Measurements from ENCODE around the gene HERC4.
"Not testable (repeated sequence)": the region's sequence is repeated elsewhere in the genome, so short reads cannot be mapped to it uniquely, and the experiment has no call there.

Gene HERC4

DNA sequence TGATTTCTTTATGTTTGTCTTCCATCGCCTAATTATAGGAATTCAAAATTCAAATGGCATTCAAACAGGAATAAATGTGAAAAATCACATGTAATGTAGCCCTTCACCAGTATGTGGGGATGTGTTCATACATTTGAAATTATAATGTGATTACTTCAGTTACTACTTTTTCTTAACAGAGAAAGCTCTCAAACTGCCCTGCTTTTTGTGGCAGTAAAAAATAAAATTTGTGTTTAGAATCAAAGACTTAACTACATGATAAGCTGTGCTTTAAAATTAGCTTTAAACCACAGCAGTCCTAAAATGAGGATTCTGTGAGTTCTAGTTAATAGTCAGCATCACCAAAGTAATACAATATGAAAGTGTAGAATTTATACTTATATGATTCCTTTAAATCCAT lies 7.8 kb upstream of the HERC4 start:
- Mint-ChIP-seq H3K27ac (no peak overlapping the region), H3K36me3 (ENCODE audit: low read depth) (no peaks in the 10 kb centered on the region), H3K4me1 (peaks cover 5% of the 10 kb centered on the region), H3K27me3 (ENCODE audit: low read depth, poor library complexity) (peaks cover 5% of the 10 kb centered on the region), H3K9me3 (no peaks in the 10 kb centered on the region), H3K4me3 (no peak overlapping the region)
- DNase-seq: no peak
- TF ChIP-seq CTCF (IDR thresholded peaks at IDR 0.05): no peak

DNA sequence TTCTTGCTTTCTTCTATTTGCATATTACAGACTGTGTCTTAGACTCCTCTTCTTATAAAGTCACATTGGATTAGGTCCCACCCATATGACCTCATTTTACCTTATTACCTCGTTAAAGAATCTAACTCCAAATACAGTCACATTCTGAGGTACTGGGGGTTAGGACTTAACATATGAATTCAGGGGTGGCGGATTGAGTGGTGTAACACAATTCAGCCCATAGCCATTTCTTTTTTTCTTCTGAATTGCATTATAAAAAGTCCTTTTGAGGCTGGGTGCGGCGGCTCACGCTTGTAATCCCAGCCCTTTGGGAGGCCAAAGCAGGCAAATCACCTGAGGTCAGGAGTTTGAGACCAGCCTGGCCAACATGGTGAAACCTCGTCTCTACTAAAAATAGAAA lies 6.8 kb upstream of the HERC4 start:
- Mint-ChIP-seq H3K4me3 (no peak overlapping the region), H3K27me3 (ENCODE audit: low read depth, poor library complexity) (peaks cover 5% of the 10 kb centered on the region), H3K4me1 (peaks cover 5% of the 10 kb centered on the region), H3K9me3 (no peaks in the 10 kb centered on the region), H3K27ac (no peak overlapping the region), H3K36me3 (ENCODE audit: low read depth) (no peaks in the 10 kb centered on the region)
- TF ChIP-seq CTCF (IDR thresholded peaks at IDR 0.05): no peak
- no peak for DNase-seq

GRCh38 chr10:68080853-68081431 lies 5.9 kb upstream of the HERC4 start:
- Mint-ChIP-seq H3K9me3 (no peaks in the 10 kb centered on the region), H3K27me3 (ENCODE audit: low read depth, poor library complexity) (peaks cover 5% of the 10 kb centered on the region), H3K4me1 (peaks cover under 1% of the 10 kb centered on the region), H3K4me3 (no peak overlapping the region), H3K27ac (no peak overlapping the region), H3K36me3 (ENCODE audit: low read depth) (no peaks in the 10 kb centered on the region)
- TF ChIP-seq CTCF (IDR thresholded peaks at IDR 0.05): no peak
- DNase-seq: no peak

DNA sequence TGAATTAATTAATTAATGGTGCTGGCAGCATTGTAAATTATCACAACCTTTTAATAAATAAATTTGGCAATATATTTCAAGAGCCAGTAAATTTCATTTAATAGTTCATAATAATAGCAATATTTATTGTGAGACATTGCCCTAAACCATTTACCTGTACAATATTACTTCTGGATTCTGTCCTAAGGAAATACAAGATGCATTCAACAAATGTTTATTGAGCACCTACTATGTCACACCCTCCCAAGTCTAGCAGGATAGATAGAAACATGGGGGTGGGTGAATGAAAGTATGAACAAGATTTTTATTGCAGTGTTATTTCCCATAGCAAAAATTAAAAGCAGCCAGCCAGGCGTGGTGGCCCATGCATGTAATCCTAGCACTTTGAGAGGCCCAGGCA lies 4.4 kb upstream of the HERC4 start:
- TF ChIP-seq CTCF (IDR thresholded peaks at IDR 0.05): no peak
- Mint-ChIP-seq H3K4me3 (no peak overlapping the region), H3K27ac (no peak overlapping the region), H3K9me3 (no peaks in the 10 kb centered on the region), H3K36me3 (ENCODE audit: low read depth) (no peaks in the 10 kb centered on the region), H3K27me3 (ENCODE audit: low read depth, poor library complexity) (peaks cover 5% of the 10 kb centered on the region), H3K4me1 (no peaks in the 10 kb centered on the region)
- no peak for DNase-seq

- H3K4me3 Mint-ChIP-seq: no peak overlapping the region
- no peaks in the 10 kb centered on the region for H3K9me3 Mint-ChIP-seq
- H3K27ac Mint-ChIP-seq: no peak overlapping the region
- H3K27me3 Mint-ChIP-seq (ENCODE audit: low read depth, poor library complexity): peaks cover under 1% of the 10 kb centered on the region
- H3K4me1 Mint-ChIP-seq: peaks cover 22% of the 10 kb centered on the region
- DNase-seq: no peak
- no peaks in the 10 kb centered on the region for H3K36me3 Mint-ChIP-seq (ENCODE audit: low read depth)
- TF ChIP-seq CTCF (IDR thresholded peaks at IDR 0.05): no peak
These were observed 1.9 kb upstream of the HERC4 start for GRCh38 chr10:68077026-68077425.

- not testable (repeated sequence) for H3K27ac Mint-ChIP-seq
These were observed 998 bp upstream of the HERC4 start for GRCh38 chr10:68076081-68076480.

More at GRCh38 chr10:68076081-68076480, 998 bp upstream of the HERC4 start:
- not testable (repeated sequence) for DNase-seq; H3K9me3 Mint-ChIP-seq; H3K36me3 Mint-ChIP-seq (ENCODE audit: low read depth); H3K27me3 Mint-ChIP-seq (ENCODE audit: low read depth, poor library complexity); H3K4me3 Mint-ChIP-seq
- H3K4me1 Mint-ChIP-seq: peaks cover 31% of the 10 kb centered on the region

All from nephron progenitor cell (in vitro differentiated cells).